NCI-H2107 (cell line): ENCODE data around the gene GNL2.

Source experiments
- DNase-seq: peaks from one replicate; lab custom pipeline; 2025; lab: John Stamatoyannopoulos, UW

The GNL2 gene

DNA sequence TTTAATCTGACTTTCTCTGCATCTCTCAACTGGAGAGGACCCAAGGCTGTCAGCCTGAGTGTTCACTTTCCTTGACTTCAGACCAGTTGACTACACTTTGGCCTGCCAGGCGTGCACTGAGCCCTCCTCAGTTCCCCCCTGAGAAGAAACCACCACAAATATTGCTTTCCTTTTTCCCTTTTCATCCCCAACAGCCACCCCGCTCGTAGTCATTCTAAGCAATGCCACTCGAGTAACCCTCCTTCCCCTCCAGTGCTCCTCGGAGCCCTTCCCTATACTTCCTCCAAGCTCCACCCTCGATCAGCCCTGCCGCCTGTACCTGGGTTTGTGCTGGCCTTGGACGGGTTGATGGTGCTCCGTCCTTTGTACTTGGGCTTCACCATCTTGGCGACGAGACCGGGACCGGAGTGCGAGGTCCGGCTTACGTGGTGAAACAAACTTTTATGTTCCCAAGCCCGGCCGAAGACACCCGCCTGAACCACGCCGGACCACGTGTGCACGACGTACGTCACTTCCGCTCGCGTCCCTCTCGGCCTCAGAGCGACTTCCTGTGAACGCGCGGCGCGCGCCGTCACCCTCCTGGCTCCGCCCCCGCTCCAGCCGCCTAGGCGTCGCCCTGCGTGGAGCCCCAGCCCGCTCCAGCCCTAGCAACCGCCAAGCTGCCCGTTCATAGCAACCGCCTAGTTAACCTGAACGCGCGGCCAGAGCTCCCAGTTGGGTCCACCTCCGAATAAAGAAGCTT lies at the start of gene GNL2:
GNL2 (minus strand) TSS at position 498 of the 742 bp plus-strand sequence; CDS start at position 383, 115 bp downstream.
- DNase-seq, result peak; percentile 94

DNA sequence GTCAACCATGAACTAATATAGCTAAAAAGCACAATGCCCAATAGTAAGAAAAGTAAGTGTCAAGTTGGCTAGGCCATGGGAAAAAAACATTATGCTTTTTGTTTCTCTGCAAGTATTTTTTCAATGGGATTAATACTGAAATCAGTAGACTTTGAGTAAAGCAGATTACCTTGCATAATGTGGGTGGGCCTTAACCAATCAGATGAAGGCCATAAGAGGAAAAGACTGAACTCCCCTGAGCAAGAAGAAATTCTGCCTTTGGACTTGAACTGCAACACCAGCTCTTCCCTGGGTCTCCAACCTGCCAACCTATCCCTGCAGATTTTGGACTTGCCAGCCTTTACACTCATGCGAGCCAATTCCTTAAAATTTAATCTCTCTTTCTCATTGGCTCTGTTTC lies 45.3 kb upstream of the GNL2 start:
- DNase-seq, result no peak

DNA sequence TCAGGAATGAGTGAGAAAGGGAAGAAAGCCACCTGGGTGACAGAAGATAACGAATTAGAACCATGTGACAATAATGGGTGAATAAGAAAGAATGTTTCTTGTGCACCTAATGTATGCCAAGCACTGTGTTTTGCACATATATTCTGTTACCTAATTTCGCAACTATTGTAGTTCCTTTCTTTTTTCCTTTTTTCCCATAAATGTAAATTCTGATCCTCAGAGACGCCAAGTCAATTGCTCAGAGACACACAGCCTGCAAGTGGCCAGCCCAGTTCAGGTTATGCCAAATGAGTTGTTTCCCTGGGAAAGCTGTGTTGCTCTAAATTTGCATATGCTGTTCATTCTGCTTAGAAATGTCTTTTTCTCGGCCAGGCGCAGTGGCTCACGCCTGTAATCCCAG lies 40.7 kb upstream of the GNL2 start:
- no peak for DNase-seq

DNA sequence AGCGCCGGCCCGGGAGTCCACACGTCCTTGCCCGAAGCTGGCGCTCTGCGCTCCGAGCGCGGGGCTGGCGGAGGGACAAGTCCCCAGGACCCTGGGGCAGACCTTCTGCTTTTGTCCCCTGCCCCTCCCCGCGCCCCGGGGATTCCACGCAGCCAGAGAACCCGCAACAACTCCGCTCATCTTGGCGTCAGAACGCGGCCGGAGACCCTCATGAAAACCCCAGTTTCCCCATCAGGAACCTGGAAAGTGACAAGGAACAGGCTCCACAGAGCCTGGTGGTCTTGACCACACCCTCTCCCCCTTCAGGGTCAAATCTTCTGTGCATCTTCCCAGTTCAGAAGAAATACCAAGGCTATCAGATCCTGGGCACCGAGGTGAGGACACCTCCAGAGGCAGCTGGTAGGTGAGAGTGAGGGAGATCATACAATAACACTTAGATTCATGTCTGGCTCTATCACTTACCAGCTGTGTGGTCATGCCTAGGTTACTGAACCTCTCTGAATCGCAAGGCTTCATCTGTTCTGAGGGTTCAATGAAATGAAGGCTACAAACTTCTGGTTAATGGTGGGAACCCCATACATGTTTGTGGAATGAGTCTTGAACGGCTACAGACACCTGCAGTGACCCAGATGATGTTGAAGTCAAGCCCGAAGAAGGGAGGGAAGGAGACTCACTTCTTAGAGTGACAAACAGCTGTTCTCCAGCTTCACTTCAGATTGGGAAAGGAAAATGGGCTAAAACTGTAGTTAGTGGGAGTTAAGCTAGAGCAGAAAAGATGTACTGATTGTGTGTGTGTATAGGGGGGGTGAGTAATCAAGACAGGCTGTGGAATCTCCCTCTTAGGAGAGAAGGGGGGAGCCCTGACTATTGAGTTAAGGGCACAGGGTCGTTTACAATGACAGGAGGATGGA lies 39.5 kb upstream of the GNL2 start:
- no peak for DNase-seq

DNA sequence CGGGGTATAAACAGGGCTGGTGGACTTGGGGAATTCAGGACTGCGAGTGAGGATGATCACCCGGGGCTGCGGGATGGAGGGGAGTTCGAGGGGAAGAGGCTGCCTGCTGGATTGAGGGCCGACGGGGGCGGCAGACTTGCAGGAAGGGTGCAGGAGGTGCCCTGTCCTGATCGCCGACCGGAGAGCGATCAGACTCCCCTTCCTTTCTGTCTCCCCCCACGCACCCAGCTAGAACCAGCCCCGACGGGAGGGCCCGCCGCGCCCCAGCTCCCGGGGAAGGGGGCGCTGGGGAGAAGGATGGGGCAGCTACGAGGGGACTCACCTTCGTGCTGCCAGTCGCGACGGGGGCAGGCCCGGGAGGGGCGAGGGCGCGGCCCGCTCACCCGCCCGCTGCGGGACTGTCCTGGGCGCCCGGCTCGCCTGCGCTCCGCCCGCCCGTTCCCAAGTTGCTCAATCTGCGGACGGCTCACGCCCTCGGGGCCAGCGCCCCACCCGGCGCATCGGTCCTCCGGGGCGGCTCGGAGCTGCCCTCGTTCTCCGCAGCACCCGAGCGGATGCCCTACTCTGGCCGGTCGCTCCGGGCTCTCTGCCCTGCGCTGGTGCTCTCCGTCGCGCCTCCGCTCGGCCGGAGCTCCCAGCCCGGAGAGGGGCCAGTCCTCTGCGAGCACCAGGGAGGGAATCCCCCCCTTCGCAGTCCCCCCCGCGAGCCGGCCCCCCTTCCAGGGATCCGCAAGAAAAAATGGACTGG lies 38.7 kb upstream of the GNL2 start, which contains the start of gene RSPO1:
RSPO1 (minus strand) TSS at position 649 of the 748 bp plus-strand sequence. CDS start 5,231 bp downstream, outside the sequence.
- DNase-seq, result no peak

DNA sequence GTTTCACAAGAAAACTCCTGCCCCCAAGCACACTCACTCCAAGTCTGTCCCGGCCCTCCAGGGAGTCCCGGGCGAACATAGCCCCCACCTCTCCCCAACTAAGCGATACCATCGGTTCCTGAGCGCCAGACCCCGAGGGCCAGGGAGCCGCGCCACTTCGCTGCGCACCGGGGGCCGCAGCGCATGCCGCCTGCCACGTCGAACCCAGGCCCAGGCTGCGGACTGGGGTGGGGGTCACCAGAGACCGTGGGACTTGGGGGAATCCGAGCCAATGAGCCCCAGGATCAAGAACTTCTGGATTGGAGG lies 38.2 kb upstream of the GNL2 start:
- no peak for DNase-seq

DNA sequence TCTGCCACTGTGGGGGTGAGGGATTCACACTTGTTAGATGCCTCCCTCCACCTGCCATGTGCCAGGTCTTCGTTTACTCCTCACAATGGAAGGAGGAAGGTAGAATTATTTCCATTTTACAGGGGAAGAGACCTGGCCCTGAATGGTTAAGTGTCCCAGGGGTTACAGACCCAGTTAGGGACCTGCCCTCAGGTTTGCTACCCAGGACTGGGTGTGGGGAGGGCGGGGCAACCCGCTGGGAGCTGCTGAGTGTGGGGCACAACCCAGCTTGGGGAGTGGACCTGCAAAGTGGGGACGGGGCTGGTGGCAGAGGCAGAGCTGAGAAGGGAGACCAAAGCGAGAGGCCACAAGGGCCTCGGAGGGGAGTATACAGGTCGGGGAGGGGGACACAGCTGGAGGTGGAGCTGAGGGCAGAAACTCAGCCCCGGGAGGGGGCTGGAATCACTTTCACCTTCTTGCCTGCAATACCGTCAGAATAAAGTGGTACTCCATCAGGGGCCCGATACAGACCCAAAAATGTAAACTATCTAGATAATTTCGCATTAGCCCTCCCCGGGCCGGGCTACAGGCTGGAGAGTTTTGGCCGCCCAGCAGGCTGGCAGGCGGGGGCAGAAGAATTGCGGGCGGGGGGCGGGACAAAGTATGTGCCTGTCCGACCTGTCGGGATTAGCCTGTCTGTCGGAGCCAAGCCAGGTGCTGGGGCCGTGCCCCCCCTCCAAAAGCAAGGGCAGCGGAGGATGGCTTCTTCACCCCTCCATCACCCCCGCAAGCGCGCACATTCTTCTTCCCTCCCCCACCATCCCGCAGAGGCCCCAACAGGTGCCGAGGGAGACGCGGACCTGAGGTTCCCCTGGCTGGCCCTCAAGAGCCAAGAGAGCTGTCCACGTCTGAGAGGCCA lies 37.6 kb upstream of the GNL2 start:
- no peak for DNase-seq

DNA sequence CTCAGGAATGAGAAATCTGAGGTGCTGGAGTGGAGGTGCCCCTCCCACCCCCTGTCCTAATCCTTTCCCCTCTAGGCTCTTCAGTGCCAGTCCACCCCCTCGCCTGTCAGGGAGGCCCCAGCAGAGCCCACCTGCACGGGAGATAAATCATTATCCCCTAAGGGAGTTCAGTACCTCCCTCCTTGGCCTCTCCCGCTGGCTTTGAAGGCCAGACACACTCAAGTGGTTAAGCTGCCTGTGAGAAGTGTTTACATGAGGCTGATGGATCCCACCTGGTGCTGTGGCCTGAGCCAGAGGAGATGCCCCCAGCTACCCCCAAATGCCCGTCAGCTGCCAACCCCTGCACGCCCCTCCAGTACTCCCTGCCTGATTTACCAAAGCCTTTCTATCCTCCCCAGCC lies 35.3 kb upstream of the GNL2 start:
- no peak for DNase-seq

DNA sequence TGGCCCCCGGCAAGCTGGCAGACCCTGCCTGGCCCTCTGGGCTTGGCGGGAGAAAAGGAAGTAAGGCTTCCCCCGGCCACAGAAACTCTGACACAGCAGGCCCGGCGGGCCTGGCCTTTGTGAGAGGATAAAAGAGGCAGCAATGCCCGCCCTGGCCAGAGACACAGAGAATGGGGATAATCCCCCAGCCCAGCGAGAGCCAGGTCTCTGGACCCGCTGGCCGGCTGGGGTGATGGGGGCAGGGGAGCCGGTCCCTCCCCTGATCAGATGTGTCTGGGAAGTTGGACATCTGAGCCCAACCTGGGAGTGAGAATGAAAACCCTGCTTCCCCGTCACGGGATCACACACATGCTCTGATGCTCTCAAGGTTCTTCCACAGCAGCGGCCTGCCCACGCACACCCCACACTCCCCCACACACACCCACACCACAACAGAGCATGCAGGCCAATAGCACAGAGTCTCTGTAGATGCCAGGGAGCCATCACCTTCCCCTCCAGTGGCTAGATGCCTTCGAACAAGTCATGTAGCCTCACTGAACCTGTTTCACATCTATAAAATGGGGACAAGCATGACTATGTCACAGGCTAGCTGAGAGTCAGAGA lies 34.8 kb upstream of the GNL2 start:
- no peak for DNase-seq

DNA sequence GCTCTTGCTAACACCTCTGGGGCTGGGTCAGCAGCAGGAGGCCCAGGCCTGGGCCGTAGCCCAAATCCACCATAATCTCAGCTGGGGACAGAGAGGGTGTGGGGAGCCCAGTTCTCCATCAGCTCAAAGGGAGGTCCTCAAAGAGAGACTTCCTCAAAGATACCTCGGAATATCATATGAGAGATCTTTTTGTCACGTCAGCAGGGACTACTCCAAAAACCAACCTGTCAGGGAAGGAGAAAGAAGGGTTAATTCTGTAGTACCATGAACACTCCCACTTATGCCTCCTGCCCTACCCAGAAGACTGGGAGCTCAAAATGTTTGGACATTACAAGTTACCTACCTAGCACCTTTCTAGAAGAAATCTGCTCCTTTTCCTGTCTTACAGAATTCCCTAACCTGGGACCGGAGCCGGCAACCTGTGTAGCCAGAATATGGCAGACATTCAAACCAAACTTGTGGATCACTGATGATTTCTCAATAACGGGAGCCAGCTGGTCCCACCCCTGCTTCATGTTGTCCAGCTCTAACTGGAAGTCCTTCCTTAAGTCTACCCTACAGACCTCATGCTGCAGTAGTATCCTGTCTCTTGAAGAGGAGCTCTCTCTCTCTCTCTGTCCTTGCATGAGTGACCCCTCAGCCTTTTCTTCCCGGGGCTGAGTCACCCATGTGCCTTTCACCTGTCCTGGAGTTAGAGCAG lies 34.1 kb upstream of the GNL2 start:
- no peak for DNase-seq

DNA sequence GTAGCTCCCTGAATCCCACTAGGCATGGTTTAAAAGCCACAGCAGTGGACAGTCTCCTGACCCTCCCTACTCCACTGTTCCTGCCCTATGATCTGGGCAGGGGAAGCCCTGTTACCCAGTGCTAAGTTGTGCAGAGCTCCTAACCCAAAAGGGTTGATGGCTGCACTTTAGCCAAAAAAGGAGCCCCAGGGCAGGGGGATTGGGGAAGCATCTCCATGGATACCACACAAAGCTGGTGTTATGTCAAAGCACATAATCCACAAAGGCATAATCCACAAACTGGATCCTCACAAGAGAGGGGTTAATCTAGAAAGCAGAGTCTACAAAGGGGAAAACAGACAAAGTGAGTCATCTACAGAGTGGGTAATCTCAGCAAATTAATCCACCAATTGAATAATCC lies 33.3 kb upstream of the GNL2 start:
- DNase-seq, result no peak

DNA sequence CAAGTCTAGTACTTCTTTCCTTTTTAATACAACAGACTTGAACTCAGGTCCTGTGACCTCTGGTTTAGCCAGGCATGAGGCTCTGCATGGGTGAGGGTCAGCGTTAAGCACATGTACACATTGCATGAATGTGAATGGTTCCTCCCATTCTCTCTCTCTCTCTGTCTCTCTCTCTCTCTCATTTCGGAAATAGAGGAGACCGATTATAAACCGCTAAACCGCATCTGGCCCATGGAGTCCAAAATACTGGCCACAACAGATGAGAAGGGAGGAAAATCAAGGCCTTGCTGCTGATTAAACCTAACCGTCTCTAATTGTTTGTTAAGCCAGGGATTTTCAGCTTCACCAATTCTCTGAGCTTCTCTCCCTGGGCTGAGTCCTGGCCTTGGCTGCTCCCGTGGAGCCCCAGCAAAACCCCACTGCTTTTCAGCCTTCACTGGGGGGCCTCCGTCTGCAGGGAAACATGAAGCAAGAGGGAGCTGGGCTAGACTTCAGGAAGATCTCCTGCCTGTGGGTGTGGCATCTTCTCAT lies 32.4 kb upstream of the GNL2 start:
- DNase-seq, result no peak

DNA sequence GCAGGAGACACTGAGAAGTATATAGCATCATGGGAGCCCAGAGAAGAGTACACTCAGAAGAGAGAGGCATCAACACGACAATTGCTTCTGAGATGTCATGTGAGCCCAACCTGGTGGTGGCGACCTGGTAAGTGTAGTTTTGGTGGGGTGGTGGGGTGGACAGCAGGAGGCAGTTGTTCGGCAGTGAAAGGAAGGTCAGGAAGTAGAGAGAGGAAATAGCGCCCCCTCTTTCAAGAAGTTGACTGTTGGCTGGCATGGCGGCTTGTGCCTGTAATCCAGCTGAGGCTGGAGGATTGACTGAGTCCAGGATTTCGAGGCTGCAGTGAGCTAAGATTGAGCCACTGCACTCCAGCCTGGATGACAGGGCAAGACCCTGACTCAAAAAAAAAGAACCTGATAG lies 26.4 kb upstream of the GNL2 start:
- no peak for DNase-seq

DNA sequence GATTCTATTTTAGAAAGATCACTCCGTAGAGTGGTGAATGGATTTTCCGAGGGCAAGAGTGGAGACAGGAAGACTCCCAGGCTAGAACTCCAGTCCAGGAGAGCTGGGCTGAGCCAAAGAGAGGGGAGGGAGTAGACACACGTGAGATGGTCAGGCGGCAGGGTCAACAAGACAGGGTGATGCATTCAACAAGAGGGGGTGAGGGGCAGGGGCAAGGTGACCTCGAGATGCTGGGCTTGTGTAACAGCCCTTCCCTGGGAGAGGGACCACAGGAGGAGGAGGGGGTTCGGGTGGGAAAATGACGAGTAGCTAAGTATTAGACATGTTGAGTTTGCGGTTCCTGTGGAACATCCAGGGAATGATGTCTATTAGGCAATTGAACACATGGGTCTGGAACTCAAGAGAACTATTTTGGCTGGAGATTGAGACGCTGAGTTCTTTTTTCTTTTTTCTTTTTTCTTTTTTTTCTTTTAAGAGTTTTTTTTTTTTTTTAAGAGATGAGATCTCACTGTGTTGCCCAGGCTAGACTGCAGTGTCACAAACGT lies 25.7 kb upstream of the GNL2 start:
- DNase-seq, result no peak

DNA sequence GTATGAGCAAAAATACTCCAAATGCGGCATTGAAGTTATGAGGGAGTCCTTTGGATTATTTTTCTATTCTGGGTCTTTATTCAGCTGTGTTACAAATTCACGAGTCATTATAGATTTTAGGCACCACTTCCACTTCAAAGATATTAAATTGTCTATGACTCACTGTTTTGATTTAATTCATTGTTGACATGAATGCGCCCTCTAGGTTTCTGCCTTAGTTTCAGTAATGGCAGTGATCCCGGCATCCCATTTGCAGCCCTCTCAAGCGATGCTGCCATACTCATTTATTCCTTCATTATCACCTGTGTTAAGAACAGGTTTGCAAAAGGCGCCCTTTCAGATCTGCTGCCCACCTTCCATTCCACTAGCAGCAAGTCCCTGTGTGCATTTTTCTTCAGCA lies 25.0 kb upstream of the GNL2 start:
- no peak for DNase-seq

DNA sequence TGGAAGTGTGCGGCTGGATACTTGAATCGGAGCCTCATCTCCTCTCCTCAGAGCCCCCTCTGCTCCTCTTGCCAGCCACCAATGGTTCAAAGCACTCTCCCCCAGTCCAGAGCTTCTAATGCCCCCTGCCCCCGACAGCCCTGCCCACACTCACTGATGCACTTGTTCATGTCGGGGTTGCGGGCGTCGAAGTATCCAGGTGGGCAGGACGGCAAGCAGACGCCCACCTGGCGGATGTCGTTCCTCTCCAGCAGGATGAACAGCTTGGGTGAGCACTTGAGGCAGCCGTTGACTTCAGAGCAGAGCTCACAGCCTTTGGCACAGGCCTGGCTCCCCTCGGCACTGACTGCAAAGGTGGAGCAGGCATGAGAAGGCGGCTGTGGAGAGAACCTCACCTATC lies 20.6 kb upstream of the GNL2 start:
- no peak for DNase-seq

DNA sequence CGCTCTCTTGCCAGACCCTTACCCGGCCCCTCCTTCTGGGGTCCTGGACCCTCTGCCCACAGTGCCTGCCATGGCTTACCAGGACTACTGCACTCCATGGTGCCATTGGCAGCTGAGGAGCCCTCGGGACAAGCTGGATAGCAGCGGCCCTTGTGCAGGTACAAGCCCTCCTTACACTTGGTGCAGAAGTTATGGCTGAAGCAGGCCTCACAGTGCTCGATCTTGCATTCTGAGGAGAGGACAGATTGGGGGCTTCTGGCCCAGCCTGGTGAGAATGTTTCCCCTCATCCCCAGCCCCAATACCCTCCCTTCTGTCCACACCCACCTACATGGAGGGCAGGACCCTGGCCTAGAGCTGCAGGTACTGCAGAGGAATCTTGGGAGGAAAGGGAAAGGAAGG lies 18.4 kb upstream of the GNL2 start:
- DNase-seq, result no peak

DNA sequence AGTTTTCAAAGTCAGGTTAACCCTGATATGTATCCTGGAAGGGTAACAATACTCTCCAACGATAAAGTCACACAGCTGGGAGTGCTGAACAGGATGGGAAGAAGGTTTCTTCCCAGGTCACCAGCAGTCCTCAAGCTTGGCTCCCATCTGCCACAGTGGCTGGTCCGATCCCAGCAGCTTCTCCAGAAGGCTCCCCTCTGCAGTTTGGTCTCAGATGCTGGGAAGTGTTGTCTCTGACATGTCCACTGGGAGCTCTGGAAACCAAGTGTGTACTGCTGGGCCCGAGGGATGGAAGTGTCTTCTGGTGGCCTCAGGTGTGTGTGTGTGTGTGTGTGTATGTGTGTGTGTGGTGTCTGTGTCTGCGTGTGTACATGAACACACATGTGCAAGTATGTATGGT lies 16.4 kb upstream of the GNL2 start:
- DNase-seq, result no peak

DNA sequence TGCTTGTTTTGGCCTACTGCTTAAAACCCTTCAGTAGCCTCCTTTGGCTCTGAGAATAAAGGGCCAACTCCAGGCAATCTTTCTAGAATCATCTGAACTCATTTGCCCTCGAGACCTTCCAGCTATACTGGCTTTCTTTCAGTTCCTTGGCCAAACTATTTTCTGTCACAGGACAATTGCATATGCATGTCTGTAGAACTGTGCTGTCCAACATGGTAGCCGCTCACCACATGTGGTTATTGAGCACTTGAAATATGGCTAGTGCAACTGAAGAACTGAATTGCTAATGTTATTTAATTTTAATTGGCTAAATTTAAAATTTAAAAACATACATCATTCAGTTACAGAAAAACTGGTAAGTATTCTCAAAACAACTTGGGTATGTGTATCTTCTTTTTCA lies 14.3 kb upstream of the GNL2 start:
- no peak for DNase-seq

DNA sequence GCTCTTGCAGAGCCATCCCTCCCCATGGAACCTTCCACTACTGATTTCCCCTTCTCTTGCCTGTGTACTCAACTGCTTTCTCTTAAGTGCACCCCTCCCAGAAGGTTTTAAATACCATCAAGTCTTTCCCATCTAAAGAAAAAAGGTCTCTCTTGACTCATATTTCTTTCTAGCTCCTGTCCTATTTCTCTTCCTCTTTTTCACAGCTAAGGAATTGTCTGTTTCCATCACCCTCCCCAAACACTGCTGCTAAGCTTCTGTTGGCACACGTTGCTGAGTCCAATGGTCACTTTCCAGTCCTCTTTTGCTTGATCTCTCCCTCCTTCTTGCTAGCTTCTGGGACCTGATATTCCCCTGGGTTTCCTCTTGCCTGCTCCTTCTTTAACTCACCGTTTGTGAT lies 13.3 kb upstream of the GNL2 start:
- no peak for DNase-seq
